ENCODE data around the gene RNF26.

Gene RNF26

DNA sequence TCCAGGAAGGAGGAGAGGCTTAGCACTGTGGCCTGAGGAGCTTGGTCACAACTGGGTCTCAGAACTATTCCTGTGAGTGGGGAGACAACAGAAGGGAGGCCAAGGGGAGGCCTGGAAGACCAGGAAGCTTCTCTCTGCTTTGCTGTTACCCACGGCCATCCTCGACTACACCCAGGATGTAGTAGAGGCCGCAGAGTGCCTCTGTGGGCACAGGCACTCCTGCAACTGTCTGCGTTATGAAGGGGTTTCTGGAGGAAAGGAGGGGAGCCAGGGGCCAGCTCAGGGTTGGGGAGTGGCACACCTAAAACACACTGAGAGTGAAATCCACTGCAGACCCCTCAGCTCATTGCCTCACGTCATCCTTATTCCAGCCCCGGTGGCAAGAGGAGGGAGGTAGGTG is 16.0 kb downstream of the RNF26 start:
- DNase-seq (ENCODE audit: low read depth in 2 of 2, low spot score in 1 of 2) = no peak

DNA sequence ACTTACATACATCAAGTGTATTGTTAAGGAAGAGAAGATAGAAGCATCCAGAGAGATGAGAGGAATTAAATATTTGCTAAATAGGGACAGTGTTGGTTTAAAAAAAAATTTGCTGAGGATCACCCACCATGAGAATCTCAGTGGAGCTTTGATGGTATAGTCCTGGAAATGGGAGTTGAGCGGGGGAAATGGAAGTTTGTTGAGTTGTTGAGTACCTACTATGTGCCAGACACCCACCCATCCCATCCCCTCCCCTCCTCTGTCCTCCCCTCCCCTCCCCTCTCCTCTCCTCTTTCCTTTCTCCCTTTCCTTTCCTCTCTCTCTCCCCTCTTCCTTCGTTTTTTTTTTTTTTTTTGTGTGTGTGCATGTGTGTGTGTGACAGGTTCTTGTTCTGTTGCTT is 16.9 kb downstream of the RNF26 start:
- DNase-seq (ENCODE audit: low read depth in 2 of 2, low spot score in 1 of 2) = no peak

DNA sequence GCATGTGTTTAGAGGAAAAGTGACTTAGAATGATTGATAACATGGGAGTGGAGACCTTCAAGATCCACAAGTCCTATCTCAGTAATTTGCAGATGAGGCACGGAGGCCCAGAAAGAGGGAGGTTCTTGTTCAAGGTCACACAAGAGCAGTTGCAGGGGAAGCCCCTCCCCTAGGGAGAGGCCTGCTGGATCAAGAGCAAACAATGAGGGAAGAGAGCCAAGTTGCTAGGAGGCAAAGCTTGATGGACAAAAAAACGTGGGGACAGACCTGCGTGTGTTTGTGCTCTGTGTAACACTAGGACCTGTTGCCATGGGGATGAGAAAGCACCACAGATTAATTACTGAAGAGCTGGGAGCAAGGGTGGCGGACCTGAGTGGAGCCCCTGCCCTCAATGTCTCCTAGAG is 18.5 kb downstream of the RNF26 start:
- DNase-seq (ENCODE audit: low read depth in 2 of 2, low spot score in 1 of 2) = no peak

DNA sequence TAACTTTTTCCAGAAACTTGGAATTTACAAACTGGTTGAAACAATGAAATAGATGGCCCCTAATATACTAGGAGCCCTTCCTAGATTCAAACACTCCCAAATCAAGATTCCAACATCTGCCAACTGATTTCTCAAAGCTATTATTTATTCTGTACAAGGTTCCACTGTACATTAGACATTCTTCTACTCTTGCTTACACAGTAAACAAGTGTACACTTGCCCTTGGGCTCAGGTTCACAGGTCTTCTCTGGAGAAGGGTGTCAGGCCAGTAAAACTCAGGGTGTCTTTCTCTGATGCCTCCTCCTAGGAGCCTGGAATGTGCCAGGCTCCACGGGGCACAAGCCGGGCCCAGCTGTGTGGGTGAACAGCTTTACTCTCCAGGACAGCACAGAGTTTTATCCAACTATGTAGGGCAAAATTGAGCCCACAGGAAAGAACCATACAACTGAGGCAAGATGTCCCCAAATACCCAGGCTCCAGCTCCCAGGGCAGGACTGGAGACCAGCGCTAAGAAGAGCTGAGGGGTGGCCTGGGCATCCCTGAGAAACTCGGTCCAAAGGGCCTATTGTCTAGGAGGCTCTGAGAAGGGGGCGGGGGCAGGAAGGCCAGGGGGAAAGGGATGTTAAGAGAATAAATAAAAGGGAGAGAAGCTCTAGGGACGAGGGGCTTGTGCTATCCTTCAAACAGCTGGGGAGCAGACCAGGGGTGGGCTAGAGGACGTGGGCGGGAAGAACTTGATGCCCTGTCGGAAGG is 20.9 kb downstream of the RNF26 start:
- no peak for DNase-seq (ENCODE audit: low read depth in 2 of 2, low spot score in 1 of 2)

DNA sequence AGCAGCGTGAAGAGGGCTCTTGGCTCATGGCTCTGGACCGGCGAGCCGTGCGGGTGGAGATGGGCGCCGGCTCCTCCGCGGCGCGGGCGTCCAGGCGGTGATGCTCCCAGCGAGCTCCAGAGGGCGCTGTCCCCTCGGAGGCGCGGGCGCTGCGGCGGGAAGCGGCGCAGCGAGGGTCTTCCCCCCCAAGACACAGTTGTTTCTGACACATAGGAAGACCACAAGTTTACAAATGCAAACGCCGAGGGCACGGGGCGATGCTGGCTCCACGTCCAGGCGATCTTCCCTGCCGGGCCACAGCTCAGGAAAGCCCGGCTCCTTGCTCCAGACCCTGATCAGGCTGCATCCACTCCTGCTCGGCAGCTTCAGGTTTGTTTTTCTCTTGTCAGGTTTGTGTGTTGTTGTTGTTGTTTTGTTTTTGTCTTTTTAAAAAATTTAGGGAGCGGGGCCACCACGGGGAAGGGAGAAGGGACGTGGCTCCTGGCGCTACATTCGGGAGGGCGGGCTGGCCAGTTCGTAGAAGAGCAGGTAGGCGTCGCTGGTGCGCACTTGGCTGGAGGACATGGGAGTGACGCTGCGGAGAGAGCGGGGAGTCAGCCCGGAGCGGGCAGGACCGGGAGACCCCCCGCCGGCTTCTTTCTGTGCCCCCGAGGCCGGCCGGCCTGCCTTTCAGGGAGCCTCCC is 22.2 kb downstream of the RNF26 start:
- peak; percentile 34 to 44 for DNase-seq (ENCODE audit: low read depth in 2 of 2, low spot score in 1 of 2)

DNA sequence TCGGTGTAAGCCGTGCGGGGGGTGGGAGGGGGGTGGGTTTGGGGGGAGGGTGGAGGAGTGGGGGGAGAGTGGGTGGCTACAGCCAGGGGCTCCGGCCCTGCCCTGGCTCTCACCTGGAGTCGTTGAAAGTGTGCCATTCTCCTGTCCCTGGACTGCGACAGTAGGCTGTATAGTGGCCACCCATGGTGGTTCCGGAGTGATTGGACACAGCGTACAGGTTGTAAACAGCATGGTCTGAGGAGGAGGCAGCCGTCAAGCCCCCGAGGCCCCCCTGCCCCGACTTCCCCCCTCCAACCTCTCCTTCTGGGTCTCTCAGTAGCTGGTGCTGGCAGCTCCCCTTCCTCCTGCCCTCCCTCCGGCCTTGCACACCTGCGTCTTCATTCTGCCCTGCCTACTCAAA is 22.7 kb downstream of the RNF26 start:
- DNase-seq (ENCODE audit: low read depth in 2 of 2, low spot score in 1 of 2) = no peak

DNA sequence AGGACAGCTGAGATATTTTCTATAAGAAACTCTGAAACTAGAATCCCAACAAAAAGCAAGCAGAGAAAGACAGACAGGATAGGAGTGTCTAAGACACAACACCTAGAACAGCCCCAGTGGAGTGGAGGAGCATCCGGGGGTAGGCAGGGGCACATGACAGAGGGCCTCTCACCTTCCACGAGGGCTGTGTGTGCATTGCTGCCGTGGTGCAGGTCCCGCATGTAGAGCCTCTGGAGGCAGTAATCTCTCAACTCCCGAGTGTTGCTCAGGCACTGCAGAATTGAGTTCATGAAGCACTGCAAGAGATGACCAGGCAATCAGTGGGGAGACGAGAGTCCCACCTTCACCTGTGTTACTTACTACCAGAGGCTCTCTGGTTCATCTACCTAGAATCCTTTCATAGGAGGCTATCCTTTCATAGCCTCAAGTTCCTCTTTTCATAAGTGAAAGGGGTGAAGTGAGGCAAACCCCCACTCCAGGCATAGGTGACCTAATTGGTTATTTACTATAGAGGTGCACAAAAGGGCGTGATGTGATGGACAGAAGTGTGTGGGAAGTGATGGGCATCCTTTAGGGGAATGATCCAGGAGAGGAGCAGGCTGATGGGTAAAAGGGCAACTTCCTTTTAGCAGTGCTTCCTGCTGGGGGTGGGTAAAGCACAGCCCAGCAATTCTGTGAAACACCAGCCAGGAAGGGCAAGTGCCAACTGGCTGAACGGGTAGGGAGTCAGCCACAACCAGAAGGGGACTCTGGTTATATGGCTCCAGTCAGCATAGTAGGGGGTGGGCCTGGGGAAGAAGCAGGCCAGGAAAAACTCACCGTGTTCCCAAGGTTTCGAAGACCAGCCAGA is 25.3 kb downstream of the RNF26 start:
- no peak for DNase-seq (ENCODE audit: low read depth in 2 of 2, low spot score in 1 of 2)

DNA sequence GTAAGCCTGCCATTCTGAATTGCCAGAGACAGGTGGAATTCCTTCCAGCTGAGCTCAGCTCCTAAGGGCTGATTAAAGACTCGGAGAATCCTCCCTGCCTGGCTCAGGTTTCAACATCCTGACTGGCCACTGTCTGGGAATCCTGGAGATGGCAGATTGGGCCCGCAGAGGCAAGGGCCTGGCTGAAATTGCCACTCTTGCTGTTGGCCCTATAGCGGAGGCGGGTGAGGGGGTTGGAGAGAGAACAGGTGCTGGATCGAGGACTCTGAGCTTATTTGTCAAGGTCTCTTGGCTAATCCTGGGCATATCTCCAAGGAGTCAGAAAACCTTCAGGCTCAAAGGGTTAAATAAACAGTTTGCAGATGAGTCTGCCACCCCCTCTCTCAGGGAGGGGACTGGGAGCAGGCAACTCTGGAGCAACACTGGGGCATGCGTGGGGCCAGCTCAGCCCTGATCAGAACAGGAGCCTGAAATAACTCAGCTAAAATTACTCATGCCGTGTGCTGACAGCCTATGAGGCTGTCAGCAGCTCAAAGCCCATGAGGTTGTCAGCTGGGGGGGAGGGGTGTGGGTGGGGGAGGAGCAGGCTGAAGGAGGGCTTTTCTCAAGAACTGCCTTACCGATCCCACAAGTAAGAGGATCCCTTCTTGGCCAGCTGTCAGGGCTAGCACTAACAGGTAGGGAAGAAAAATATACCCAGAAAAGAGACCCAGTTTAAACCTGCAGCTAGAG is 26.9 kb downstream of the RNF26 start:
- DNase-seq (ENCODE audit: low read depth in 2 of 2, low spot score in 1 of 2) = no peak

DNA sequence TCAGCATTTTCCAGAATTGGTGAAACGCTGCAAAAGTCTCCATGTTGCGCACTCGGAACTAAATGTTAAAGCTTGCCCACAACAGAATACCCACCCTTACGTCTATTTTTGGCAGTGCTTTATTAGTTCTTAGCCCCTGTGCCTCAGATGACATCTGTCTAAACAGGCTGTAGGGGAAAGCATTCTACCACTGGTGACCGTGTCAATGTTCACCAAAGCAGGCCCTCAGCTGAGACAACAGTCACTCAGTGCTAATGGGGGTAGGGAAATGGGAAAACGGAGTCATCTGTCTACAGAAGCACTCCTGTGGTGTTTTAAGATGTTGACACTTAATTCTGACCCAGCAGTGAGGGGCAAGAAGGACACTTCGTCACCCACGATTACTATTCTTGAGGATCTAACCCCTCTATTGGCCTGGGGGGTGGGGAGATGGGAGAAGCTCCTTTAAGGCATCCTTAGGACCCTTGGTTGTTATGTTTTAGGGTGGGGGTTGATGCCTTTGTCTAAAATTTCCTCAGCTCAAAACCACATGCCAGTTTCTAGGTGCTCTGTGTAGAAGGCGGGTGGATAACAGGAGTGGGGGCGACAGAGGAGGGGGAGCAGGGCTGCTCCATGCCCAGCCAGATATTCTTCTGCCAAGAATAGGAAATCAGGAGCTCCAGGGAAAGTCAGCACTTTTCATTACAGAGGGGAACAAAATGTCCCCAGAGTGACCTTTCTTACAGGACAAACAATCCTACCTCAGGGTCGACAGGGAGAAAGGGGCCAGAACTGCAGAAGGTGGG is 27.8 kb downstream of the RNF26 start:
- DNase-seq (ENCODE audit: low read depth in 2 of 2, low spot score in 1 of 2) = no peak

DNA sequence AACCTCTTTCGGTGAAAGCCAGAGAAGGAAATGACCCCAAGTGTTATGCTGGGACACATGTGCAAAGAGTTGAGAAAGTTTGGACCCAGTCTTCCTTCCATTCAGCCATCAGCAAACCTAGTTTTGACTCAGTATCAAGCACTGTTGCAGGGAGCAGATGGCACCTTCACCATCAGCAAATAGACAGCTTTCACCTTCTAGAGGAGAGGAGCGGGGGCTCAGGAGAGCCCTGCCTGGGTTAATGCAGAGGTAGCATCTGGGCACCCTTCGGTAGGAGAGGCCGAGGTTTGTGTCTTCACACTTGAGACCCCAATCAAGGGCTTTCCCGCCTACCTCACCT is 28.4 kb downstream of the RNF26 start:
- DNase-seq (ENCODE audit: low read depth in 2 of 2, low spot score in 1 of 2) = no peak

DNA sequence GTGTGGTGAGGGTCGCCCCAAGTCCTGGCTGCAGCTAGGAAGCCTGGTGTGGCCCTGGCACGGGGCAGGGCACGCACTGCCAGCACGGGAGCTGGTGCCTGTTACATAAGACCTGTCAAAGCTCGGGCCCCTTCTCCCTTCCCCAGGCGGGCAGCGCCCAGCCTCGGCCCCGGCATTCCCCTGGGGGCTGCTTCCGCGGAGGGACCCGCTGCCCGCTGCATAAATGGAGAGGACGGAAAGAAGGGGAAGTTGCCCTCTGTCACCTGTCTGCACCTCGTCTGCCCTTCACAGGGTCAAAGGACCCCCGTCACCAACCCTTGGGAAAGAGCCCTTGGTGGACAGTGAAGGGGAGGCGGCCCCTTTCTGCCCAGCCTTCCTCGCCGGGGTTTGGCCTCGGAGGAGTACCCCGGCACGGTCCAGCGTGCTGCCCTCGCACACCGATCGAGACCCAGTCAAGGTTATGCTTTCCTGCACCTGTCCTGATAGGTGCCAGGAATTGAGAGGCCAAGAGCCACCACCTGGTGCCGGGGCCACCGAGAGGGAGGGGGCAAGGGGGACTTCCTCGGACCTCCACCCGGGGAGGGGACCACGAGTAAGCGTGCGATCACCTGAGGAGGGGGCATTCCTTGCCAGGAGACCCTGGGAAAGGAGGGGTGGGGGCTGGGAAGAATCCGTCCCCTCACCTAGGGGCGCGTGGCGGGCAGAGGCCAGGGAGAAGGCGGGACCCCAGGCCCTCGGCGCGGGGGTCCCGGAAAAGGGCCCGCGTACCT is 28.9 kb downstream of the RNF26 start:
- no peak for DNase-seq (ENCODE audit: low read depth in 2 of 2, low spot score in 1 of 2)

DNA sequence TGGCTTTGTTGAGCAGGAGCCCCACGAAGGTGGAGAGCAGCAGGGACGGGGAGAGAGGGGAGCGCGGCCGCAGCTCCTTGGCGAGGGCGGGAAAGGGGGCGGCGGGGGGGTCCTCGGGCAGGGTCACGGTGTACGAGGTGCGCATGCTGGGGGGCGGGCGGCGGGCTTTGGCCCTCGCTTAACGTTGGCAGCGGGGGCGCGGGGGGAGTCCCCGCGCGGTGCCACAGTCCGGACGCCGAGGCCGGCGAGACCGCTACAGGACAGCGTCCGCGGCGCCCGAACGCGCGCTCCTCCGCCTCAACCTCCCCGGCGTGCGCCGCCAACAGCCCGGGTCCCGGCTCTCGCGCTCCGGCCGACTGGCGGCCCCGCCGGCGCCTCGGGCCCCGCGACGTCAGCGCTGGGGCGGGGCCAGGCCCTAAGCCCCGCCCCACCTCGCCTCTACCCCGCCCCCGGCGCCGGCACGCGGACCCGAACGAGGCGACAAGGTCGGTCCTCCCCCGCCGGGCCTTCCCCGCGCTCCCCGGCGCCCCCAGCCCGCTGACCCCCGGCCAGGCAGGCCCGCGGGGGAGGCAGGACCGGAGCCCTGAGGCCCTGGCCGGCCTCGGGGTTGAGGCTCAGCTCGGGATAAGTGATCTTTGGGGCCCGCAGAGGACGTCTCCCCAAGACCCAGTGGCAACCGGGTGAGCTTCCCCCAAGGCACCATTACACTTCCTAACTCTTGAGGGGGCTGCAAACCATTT is 29.7 kb downstream of the RNF26 start:
- peak; percentile 20 to 28 for DNase-seq (ENCODE audit: low read depth in 2 of 2, low spot score in 1 of 2)

DNA sequence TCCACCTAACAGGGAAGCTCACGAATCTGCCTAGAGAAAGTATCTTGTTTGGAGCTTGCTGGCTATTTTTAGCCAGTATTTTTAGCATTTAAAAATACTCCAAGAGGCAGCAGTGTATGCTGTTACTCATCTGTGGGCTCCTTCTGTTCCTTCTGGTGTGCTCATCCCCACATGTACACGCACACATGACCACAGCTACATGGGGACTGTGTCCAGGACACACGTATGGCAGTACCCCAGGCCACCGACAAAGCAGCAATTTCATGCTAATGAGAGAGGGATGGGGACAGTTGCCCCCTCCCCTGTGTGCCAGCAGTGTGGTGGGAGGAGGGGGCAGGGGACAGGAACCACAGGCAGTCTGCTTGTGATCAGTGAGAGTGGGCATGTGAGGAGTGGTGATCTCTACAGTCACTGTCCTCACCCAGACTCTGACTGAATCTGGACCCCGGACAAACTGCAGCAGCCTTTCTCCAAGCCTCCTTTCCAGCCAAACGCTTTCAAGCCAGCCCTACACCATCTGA is 30.8 kb downstream of the RNF26 start:
- no peak for DNase-seq (ENCODE audit: low read depth in 2 of 2, low spot score in 1 of 2)

DNA sequence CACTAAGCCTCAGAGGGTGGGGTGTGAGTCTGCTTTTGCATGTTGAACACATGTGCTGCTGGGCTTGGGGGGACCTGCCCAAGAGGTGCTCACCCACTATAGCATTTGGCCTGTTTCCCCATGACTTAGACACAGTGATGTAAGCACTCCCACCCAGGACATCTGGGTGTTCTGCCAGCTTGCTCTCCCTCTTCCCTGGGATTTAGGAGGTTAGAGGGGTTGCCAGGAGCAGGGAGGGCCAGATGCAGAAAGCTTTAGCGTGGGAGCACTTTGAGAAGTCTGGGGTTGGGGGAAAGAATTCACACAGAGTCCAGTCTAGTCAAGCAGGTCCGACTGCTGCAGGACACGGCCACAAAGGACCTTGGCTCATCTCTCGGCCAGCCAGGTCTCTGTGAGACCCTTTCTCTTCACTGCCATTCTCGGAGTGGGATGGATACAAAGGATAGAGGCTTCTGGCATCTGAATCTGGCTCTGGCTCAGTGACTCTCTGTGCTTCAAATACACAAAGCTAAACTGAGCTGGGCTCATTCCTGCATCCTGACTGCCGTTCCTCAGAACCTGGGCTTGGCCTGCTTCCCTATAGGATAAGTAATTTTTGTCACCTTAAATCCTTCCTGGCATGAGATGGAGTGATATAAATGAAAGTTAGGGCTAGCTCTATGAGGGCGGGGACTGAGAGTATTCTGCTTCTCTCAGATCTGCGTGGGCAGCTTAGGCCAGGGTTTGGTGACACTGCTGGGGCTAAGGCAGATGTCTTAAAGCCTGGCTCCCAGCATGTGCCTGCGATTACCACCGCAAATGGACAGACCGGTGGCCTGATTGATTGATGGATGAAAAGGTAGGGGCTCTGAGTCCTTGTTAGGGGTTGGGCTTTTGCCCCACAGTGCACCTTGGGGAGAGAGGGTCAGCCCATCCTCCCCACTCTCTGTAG is 32.6 kb downstream of the RNF26 start:
- DNase-seq (ENCODE audit: low read depth in 2 of 2, low spot score in 1 of 2) = no peak

DNA sequence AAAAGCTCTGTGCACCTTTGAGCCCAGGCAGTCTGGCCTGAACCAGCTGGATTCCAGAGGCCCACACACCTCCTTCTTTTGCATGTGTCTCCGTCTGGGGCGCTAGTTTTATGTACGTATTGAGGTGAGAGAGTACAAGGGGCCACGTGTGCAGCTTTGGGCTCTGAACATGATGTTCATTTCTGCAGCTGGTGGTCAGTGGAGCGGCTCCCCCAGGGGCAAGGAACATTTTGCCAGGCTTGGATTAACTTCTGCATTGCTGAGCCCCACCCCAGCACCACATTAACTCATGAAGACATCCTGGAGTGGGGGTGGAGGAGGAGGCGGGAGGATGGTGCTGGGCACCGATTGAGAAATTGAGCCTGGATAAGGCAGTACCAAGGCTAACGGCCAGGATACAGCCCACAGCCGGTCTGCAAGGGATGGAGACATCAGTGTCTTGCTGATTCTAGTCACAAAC is 33.4 kb downstream of the RNF26 start:
- no peak for DNase-seq (ENCODE audit: low read depth in 2 of 2, low spot score in 1 of 2)

DNA sequence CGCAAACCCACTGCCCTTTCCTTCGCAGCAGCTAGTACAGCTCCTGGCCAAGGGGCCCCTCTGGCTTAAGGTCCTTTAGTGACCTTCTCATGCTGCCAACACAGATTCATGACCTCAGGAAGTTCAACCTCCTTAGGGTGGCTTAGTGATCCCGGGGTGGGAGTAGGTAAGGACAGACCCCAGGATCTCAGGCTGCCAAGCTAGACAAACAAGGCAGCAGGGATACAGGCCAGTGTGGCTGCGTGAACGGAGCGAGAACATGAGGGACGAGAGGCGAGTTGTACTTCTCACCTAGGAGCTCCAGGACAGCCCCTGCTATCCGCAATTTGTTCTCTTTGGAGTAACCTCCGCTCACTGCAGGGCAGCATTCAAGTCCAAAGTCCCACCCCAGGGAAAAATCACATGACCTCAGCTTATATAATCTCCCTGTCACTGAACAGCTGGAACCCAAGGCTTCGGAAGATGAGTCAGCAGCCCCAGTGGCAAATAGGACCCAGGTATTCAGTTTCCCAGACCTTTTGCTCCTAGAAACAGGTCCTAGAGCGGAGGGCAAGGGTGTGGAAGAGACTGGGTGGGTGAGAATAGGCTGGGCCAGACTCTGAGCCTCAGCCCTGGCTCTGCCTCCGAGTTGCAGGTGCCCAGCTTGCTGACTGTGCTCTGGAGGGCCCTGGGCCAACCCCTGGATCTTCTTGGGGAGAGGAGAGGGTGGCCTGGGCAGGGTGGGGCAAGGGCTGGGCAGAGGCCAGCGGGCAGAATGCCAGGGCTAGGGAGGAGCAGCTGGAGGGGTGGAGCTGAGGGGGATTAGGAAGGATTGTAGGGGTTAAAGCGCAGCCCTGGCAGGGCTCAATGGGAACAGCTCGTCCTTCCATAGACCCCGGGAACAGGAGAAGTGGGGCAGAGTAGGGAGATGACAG is 34.1 kb downstream of the RNF26 start:
- DNase-seq (ENCODE audit: low read depth in 2 of 2, low spot score in 1 of 2) = no peak
